LNCaP clone FGC (cell line): ENCODE measurements around the gene CETN2.
"Not testable (repeated sequence)": the region's sequence is repeated elsewhere in the genome, so short reads cannot be mapped to it uniquely, and the experiment has no call there.

ENCODE experiments used
- DNase-seq: peaks from one replicate; pipeline ENCODE4 v3.0.0-alpha.2; 2011; ENCODE audit warnings: low read depth
- H3K4me3 ChIP-seq: 2 replicates; pipeline ENCODE4 v1.5.1; 2011; ENCODE audit warnings: mild to moderate bottlenecking, low read depth, low read length, control low read depth
- CTCF ChIP-seq: IDR thresholded peaks from 2 replicates; pipeline ENCODE4 v1.5.1; 2012; ENCODE audit warnings: mild to moderate bottlenecking; ENCODE audit not compliant: control insufficient read depth, insufficient read depth; ENCODE audit errors: extremely low read depth

Gene CETN2

GRCh38 chrX:152847281-152847680 is 16.7 kb upstream of the CETN2 start:
- H3K4me3 ChIP-seq, result no peak overlapping the region
- DNase-seq, result no peak
- TF ChIP-seq CTCF, result no peak

DNA sequence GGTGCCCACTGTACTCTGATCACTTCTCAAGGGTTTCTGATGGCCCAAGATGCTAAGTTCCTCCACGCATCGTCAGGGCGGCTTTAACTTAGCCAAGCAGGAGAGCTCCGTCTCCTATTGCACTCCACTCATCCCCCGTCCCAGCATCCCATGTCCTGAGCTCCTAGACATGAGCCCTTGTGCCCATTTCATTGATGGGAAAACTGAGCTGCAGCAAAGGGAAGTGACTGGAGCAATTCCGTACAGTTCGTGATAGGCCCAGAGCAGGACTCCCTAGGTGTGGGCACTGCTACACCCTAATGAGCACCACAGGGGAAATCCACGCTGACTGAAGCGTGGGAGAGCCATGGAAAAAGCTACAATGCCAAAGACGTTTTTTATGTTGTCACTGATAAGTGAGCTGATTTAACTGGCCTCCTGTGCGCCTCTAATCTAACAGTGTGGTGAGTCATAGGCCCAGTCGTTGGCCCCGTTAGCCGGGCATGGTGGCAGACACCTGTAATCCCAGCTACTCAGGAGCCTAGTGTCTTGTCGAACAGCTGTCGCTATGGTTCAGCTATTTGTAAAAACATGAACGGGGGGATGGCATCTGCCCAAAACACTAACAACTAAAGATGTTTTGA is 15.2 kb upstream of the CETN2 start:
- TF ChIP-seq CTCF, result no peak
- H3K4me3 ChIP-seq, result no peak overlapping the region
- no peak for DNase-seq

DNA sequence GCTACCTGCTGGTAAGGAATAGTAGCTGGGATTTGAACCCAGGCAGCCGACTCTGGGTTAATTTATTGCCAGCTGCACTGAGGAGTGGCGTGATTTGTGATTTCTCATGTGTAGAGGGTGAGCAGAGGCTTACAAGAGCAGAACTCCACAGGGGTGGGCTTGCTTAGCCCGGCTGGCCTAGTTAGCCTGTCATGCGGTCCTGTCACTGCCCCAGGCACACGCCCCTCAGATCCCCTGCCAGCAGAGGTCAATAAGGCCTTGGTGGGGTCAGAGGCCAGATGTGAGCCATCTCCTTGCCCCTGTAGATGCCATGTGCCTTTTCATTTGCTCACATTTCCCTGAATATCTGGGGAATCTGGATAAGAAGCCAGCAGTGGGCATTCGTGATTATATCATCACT is 13.7 kb upstream of the CETN2 start:
- TF ChIP-seq CTCF, result no peak
- no peak overlapping the region for H3K4me3 ChIP-seq
- no peak for DNase-seq

DNA sequence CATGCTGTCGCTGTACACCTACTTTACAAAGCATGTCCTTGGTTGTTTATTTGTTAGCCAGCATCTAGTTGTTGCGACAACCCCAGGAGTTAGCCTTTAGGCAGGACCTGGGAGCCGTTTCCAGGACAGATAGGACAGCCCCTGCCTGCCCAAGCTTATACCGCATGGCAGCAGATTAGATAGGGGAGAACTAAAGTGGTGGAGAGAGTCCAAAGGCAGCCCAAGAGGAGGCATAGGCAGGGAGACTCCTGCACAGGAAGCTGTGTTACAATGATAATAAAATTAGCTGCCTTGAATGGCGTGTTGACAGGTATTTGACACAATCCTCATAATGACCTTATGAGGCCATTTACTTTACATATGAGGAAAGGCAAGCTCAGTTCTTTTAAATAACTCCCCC is 13.3 kb upstream of the CETN2 start:
- TF ChIP-seq CTCF, result no peak
- DNase-seq, result no peak
- no peak overlapping the region for H3K4me3 ChIP-seq

GRCh38 chrX:152842772-152843338 is 12.3 kb upstream of the CETN2 start:
- no peak for DNase-seq
- H3K4me3 ChIP-seq, result no peak overlapping the region
- no peak for TF ChIP-seq CTCF

DNA sequence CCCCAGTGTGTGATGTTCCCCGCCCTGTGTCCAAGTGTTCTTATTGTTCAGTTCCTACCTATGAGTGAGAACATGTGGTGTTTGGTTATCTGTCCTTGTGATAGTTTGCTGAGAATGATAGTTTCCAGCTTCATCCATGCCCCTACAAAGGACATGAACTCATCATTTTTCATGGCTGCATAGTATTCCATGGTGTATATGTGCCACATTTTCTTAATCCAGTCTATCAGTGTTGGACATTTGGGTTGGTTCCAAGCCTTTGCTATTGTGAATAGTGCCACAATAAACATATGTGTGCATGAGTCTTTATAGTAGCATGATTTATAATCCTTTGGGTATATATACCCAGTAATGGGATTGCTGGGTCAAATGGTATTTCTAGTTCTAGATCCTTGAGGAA is 4.9 kb upstream of the CETN2 start:
- H3K4me3 ChIP-seq, DNase-seq: not testable (repeated sequence)

GRCh38 chrX:152833378-152833777 is 2.8 kb upstream of the CETN2 start:
- no peak for DNase-seq
- no peak for TF ChIP-seq CTCF

More at GRCh38 chrX:152833378-152833777, 2.8 kb upstream of the CETN2 start:
- no peak overlapping the region for H3K4me3 ChIP-seq
